GDM1 (cell line): ENCODE results near the gene HIVEP1.

Source experiments
- DNase-seq: peaks from one replicate; lab custom pipeline; 2025; lab: John Stamatoyannopoulos, UW

Gene HIVEP1

GRCh38 chr6:12020187-12020791, 8.2 kb downstream of the HIVEP1 start:
- DNase-seq: no peak

- DNase-seq: no peak
Measured at GRCh38 chr6:12022481-12022880, 10.4 kb downstream of the HIVEP1 start.

- DNase-seq: no peak
Measured at GRCh38 chr6:12022953-12023388, 10.9 kb downstream of the HIVEP1 start.

GRCh38 chr6:12024216-12024615, 12.1 kb downstream of the HIVEP1 start:
- DNase-seq: no peak

GRCh38 chr6:12024699-12025434, 12.8 kb downstream of the HIVEP1 start:
- DNase-seq: no peak

- no peak for DNase-seq
Measured at GRCh38 chr6:12026120-12026519, 14.0 kb downstream of the HIVEP1 start.

GRCh38 chr6:12026833-12027232, 14.7 kb downstream of the HIVEP1 start:
- no peak for DNase-seq

GRCh38 chr6:12028213-12028612, 16.1 kb downstream of the HIVEP1 start:
- no peak for DNase-seq

GRCh38 chr6:12029979-12030737, 18.0 kb downstream of the HIVEP1 start:
- DNase-seq: no peak

GRCh38 chr6:12030993-12031550, 19.0 kb downstream of the HIVEP1 start:
- no peak for DNase-seq

- no peak for DNase-seq
Measured at GRCh38 chr6:12032783-12033573, 20.9 kb downstream of the HIVEP1 start.

GRCh38 chr6:12033770-12034169, 21.7 kb downstream of the HIVEP1 start:
- no peak for DNase-seq

GRCh38 chr6:12034349-12034748, 22.2 kb downstream of the HIVEP1 start:
- no peak for DNase-seq

- no peak for DNase-seq
Measured at GRCh38 chr6:12034837-12035236, 22.7 kb downstream of the HIVEP1 start.

- DNase-seq: no peak
Measured at GRCh38 chr6:12036766-12037165, 24.7 kb downstream of the HIVEP1 start.

- DNase-seq: no peak
Measured at GRCh38 chr6:12037798-12038197, 25.7 kb downstream of the HIVEP1 start.

- DNase-seq: no peak
Measured at GRCh38 chr6:12039540-12040459, 27.7 kb downstream of the HIVEP1 start.

GRCh38 chr6:12047304-12047703, 35.2 kb downstream of the HIVEP1 start:
- DNase-seq: no peak

- no peak for DNase-seq
Measured at GRCh38 chr6:12047792-12048432, 35.8 kb downstream of the HIVEP1 start.

GRCh38 chr6:12048609-12049008, 36.5 kb downstream of the HIVEP1 start:
- no peak for DNase-seq
